ENCODE measurements around the gene TET1.

GRCh38 chr10:68725016-68725415 lies 164.9 kb downstream of the TET1 start:
- no peak for TF ChIP-seq CTCF (IDR thresholded peaks at IDR 0.05; ENCODE audit: insufficient read depth, low read length)
- TF ChIP-seq GABPA (IDR thresholded peaks at IDR 0.05; ENCODE audit: low read depth) = no peak
- no peak for TF ChIP-seq REST (IDR thresholded peaks at IDR 0.05; ENCODE audit: insufficient replicate concordance, low read depth)
- TF ChIP-seq POLR2AphosphoS5 (IDR thresholded peaks at IDR 0.05; ENCODE audit: low read depth) = no peak
- TF ChIP-seq SPI1 (IDR thresholded peaks at IDR 0.05; ENCODE audit: borderline replicate concordance, low read depth) = no peak

All from HL-60 (cell line).